Daoy (cell line): ENCODE measurements around the gene EAPP. TPM values are rescaled to one million over a fixed set of nuclear protein-coding genes. Genes with fewer than 3 reads are reported as not detected.
"Not testable (repeated sequence)": the region's sequence is repeated elsewhere in the genome, so short reads cannot be mapped to it uniquely, and the experiment has no call there.

ENCODE experiments used
- DNase-seq: peaks from one replicate; pipeline ENCODE4 v3.0.0-alpha.2; 2015; ENCODE audit warnings: low read depth
- total RNA-seq: library from RNA; depleted of rRNA; stranded (reverse); fragments of >200 nt; shearing (Covaris generic); gene quantifications from 2 replicates; pipeline ENCODE4 v1.2.3, GENCODE V29; 2014

Gene EAPP
- total RNA-seq, 1 experiment from 2014 or later: 73.8 TPM

- not testable (repeated sequence) for DNase-seq
These were observed 1.4 kb downstream of the EAPP start for GRCh38 chr14:34538096-34538495.

- no peak for DNase-seq
These were observed 1.9 kb downstream of the EAPP start for GRCh38 chr14:34537677-34538009.

GRCh38 chr14:34536951-34537676 is 2.4 kb downstream of the EAPP start:
- DNase-seq: no peak

GRCh38 chr14:34527591-34527990 is 11.9 kb downstream of the EAPP start:
- DNase-seq: no peak

GRCh38 chr14:34524216-34524615 is 15.3 kb downstream of the EAPP start:
- DNase-seq: not testable (repeated sequence)

- no peak for DNase-seq
These were observed 17.0 kb downstream of the EAPP start for GRCh38 chr14:34522496-34522895.

- DNase-seq: not testable (repeated sequence)
These were observed 18.4 kb downstream of the EAPP start for GRCh38 chr14:34521071-34521470.

GRCh38 chr14:34520304-34520970 is 19.1 kb downstream of the EAPP start:
- not testable (repeated sequence) for DNase-seq

GRCh38 chr14:34507884-34508283 is 31.6 kb downstream of the EAPP start:
- no peak for DNase-seq

GRCh38 chr14:34507459-34507858 is 32.0 kb downstream of the EAPP start:
- DNase-seq: peak; percentile 14

GRCh38 chr14:34505124-34505491 is 34.4 kb downstream of the EAPP start:
- DNase-seq: not testable (repeated sequence)

GRCh38 chr14:34504027-34504426 is 35.5 kb downstream of the EAPP start:
- not testable (repeated sequence) for DNase-seq

GRCh38 chr14:34502545-34503225 is 36.8 kb downstream of the EAPP start:
- DNase-seq: no peak

- DNase-seq: no peak
These were observed 37.5 kb downstream of the EAPP start for GRCh38 chr14:34502001-34502400.

GRCh38 chr14:34501004-34501580 is 38.4 kb downstream of the EAPP start:
- DNase-seq: peak; percentile 10

- no peak for DNase-seq
These were observed 40.7 kb downstream of the EAPP start for GRCh38 chr14:34498684-34499412.

GRCh38 chr14:34496679-34497513 is 42.6 kb downstream of the EAPP start:
- DNase-seq: peak; percentile 94

- DNase-seq: no peak
These were observed 43.4 kb downstream of the EAPP start for GRCh38 chr14:34496007-34496678.

GRCh38 chr14:34489324-34489723 is 50.2 kb downstream of the EAPP start:
- DNase-seq: no peak

- DNase-seq: no peak
These were observed 51.0 kb downstream of the EAPP start for GRCh38 chr14:34488528-34488927.
